Rectal smooth muscle tissue (tissue), 1 donor: ENCODE data around the gene CLCN6.

Experiments
- H3K27ac ChIP-seq: one replicate; pipeline ENCODE4 v1.7.0; 2013; ENCODE audit warnings: low read depth, low read length, inconsistent platforms
- H3K27me3 ChIP-seq: one replicate; pipeline ENCODE4 v1.7.0; 2013; ENCODE audit warnings: low read length; ENCODE audit not compliant: control insufficient read depth, insufficient read depth
- H3K36me3 ChIP-seq: one replicate; pipeline ENCODE4 v1.7.0; 2013; ENCODE audit warnings: low read length; ENCODE audit not compliant: control insufficient read depth, insufficient read depth
- H3K4me1 ChIP-seq: one replicate; pipeline ENCODE4 v1.7.0; 2013; ENCODE audit warnings: low read length; ENCODE audit not compliant: control insufficient read depth, insufficient read depth
- H3K4me3 ChIP-seq: one replicate; pipeline ENCODE4 v1.7.0; 2013; ENCODE audit warnings: low read length
- H3K9ac ChIP-seq: one replicate; pipeline ENCODE4 v1.7.0; 2013; ENCODE audit warnings: low read length

The CLCN6 gene

GRCh38 chr1:11858968-11859871 is 53.2 kb downstream of the CLCN6 start:
- H3K4me3 ChIP-seq = no peak overlapping the region
- H3K4me1 ChIP-seq = no peaks in the 10 kb centered on the region
- H3K9ac ChIP-seq = no peak overlapping the region
- H3K27me3 ChIP-seq = peaks cover 17% of the 10 kb centered on the region
- no peak overlapping the region for H3K27ac ChIP-seq
- no peaks in the 10 kb centered on the region for H3K36me3 ChIP-seq

DNA sequence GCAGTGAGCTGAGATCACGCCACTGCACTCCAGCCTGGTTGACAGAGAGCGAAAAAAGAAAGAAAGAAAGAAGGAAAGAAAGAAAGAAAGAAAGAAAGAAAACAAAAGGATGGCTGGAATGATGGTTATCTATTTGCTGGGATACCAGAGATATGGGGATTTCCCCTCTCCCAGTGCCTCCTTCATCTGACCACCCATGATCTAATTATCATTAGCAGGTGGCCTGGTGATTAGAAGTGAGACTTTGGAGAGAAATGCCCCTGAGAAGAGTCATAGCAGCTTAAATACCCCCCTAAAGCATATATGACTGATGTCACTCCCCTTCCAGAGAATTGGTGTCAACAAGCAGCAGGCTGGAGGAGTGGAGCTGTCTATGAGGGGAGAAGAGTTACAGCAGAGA is 54.1 kb downstream of the CLCN6 start:
- Histone ChIP-seq H3K4me3 (no peak overlapping the region), H3K36me3 (no peaks in the 10 kb centered on the region), H3K27ac (no peak overlapping the region), H3K9ac (no peak overlapping the region), H3K27me3 (peaks cover 17% of the 10 kb centered on the region), H3K4me1 (no peaks in the 10 kb centered on the region)

DNA sequence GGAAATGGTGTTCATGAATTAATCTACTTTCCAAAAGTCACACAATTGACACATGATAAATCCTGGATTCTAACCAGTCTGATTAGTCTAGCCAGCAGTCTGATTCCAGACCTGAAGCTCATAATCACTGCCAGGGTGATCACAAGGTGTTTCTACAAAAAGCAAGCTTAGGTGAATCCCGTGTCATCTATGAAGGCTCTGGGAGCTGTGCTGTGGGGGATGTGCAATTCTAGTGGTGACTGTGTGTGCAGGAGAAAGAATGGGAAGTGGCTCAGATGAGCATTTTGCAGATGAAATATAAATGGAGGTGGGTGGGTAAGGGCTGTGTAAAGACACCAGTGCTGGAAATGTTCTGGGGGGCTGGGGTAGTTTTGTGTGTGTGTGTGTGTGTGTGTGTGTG is 54.6 kb downstream of the CLCN6 start:
- no peaks in the 10 kb centered on the region for H3K36me3 ChIP-seq
- H3K4me1 ChIP-seq = no peaks in the 10 kb centered on the region
- H3K9ac ChIP-seq = no peak overlapping the region
- no peak overlapping the region for H3K27ac ChIP-seq
- no peak overlapping the region for H3K4me3 ChIP-seq
- peaks cover 17% of the 10 kb centered on the region for H3K27me3 ChIP-seq

DNA sequence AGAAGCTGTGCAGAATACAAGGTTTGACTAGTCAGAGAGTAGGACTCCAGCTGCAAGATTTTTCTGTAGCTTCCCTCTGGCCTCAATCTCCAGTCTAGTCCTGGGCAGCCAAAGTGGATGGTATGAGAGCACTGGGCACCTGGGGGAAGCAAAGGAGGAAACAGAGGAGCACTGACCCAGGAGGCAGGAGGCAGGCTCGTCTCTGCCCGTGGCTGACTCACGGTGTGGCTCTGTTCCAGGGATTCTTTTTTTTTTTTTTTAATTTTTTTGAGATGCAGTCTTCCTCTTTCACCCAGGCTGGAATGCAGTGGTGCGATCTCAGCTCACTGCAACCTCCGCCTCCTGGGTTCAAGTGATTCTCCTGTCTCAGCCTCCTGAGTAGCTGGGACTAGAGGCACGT is 56.9 kb downstream of the CLCN6 start:
- Histone ChIP-seq H3K9ac (no peak overlapping the region), H3K36me3 (no peaks in the 10 kb centered on the region), H3K27ac (no peak overlapping the region), H3K4me1 (no peaks in the 10 kb centered on the region), H3K4me3 (no peak overlapping the region), H3K27me3 (peaks cover 17% of the 10 kb centered on the region)

- H3K27ac ChIP-seq = no peak overlapping the region
- H3K27me3 ChIP-seq = no peaks in the 10 kb centered on the region
- no peak overlapping the region for H3K9ac ChIP-seq
- H3K4me1 ChIP-seq = no peaks in the 10 kb centered on the region
- no peak overlapping the region for H3K4me3 ChIP-seq
- no peaks in the 10 kb centered on the region for H3K36me3 ChIP-seq
Measured at GRCh38 chr1:11868331-11868980, 62.5 kb downstream of the CLCN6 start.

DNA sequence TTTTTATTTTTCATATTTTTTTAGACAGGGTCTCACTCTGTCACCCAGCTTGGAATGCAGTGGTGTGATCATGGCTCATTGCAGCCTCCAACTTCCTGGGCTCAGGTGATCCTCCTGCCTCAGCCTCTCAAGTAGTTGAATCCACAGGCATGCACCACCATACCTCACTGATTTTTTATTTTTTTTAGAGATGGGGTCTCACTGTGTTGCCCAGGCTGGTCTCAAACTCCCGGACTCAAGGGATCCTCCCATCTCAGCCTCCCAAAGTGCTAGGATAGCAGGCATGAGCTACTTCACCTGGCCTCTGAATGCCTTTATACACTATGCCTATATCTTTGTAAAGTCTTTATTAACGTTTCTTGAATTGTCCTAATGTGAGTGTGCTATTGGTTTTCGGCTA is 63.1 kb downstream of the CLCN6 start:
- Histone ChIP-seq H3K36me3 (no peaks in the 10 kb centered on the region), H3K27ac (no peak overlapping the region)

DNA sequence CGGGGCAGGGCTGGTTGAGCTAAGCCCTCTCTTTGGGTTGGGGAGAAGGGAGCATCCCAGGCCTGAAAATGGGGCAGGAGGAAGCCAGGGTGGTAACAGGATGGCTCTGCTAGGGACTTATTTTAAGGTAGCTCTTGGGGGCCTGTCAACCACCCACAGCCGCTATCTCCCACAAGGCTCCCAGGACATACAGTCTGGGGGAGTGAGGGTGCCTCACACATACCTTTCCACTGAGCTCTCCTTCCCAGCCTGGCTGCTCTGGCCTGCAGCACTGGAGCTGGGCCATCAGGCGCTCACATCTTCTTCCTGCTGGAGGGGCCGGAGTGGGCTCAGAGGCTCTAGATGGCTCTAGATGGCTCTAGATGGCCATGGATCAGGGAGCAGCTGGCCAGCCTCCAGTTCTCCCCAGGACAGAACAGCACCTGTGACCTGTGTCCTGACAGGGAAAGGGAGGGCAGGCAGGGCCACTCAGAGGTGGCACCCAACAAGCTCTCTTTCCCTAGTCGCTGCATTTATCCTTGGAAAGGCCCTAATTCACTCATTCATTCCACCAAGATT is 63.7 kb downstream of the CLCN6 start:
- Histone ChIP-seq H3K4me1 (no peaks in the 10 kb centered on the region), H3K4me3 (no peak overlapping the region)

More for the DNA sequence above, 63.1 kb downstream of the CLCN6 start:
- H3K4me1 ChIP-seq = no peaks in the 10 kb centered on the region
- H3K4me3 ChIP-seq = no peak overlapping the region
- no peak overlapping the region for H3K9ac ChIP-seq
- no peaks in the 10 kb centered on the region for H3K27me3 ChIP-seq

GRCh38 chr1:11872545-11872944 is 66.6 kb downstream of the CLCN6 start:
- H3K36me3 ChIP-seq = no peaks in the 10 kb centered on the region
- H3K4me3 ChIP-seq = no peak overlapping the region
- no peak overlapping the region for H3K9ac ChIP-seq
- H3K27me3 ChIP-seq = no peaks in the 10 kb centered on the region
- H3K27ac ChIP-seq = no peak overlapping the region
- no peaks in the 10 kb centered on the region for H3K4me1 ChIP-seq

More for the DNA sequence above, 63.7 kb downstream of the CLCN6 start:
- Histone ChIP-seq H3K27ac (no peak overlapping the region), H3K27me3 (no peaks in the 10 kb centered on the region), H3K9ac (no peak overlapping the region), H3K36me3 (no peaks in the 10 kb centered on the region)

GRCh38 chr1:11873395-11874257 is 67.6 kb downstream of the CLCN6 start:
- no peaks in the 10 kb centered on the region for H3K36me3 ChIP-seq
- no peaks in the 10 kb centered on the region for H3K4me1 ChIP-seq
- H3K4me3 ChIP-seq = no peak overlapping the region
- no peak overlapping the region for H3K27ac ChIP-seq
- H3K9ac ChIP-seq = no peak overlapping the region
- H3K27me3 ChIP-seq = no peaks in the 10 kb centered on the region

DNA sequence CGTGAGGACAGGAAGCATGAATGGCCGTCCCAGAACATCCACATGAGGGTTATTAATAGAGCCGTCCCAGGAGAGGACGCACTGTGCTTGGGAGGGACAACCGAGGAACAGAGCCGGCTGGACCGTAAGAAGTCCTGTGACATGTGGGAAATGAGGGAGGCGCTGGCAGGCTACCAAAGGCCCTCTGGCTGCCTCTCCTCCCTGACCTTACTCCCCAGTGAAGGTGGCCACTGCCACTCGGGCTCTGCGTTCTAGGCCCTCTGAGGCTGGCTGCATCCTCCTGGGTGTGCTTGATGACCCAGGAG is 68.2 kb downstream of the CLCN6 start:
- Histone ChIP-seq H3K4me3 (no peak overlapping the region), H3K36me3 (no peaks in the 10 kb centered on the region), H3K4me1 (no peaks in the 10 kb centered on the region), H3K27me3 (peaks cover 2% of the 10 kb centered on the region), H3K27ac (no peak overlapping the region), H3K9ac (no peak overlapping the region)

DNA sequence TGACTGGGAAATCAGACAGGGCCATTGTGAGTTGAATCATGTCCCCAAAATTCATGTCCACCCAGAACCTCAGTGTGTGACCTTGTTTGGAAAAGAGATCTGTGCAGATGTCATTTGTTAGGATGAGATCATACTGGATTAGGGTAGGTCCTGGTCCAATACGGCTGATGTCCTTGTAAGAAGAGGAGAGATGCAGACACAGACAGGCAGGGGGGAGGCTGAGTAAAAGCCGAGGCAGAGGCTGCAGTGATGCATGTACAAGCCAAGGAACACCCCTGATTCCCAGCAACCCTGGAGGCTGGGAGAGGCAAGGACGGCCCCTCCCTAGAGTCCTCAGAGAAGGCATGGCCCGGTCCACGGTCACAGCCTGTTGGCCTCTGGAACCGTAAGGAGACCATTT is 68.6 kb downstream of the CLCN6 start:
- no peaks in the 10 kb centered on the region for H3K36me3 ChIP-seq
- H3K27me3 ChIP-seq = peaks cover 2% of the 10 kb centered on the region
- no peak overlapping the region for H3K9ac ChIP-seq
- no peaks in the 10 kb centered on the region for H3K4me1 ChIP-seq
- no peak overlapping the region for H3K4me3 ChIP-seq
- no peak overlapping the region for H3K27ac ChIP-seq

GRCh38 chr1:11875094-11875493 is 69.1 kb downstream of the CLCN6 start:
- H3K4me1 ChIP-seq = no peaks in the 10 kb centered on the region
- no peak overlapping the region for H3K9ac ChIP-seq
- no peak overlapping the region for H3K27ac ChIP-seq
- H3K36me3 ChIP-seq = no peaks in the 10 kb centered on the region
- H3K27me3 ChIP-seq = peaks cover 2% of the 10 kb centered on the region
- no peak overlapping the region for H3K4me3 ChIP-seq
